ENCODE results near the gene KIFC3. TPM values are rescaled to one million over a fixed set of nuclear protein-coding genes. Genes with fewer than 3 reads are reported as not detected.

The KIFC3 gene
- total RNA-seq, 1 donor from 2014 or later: 36.8 TPM

- Histone ChIP-seq H3K27ac (no peak overlapping the region), H3K36me3 (no peaks in the 10 kb centered on the region), H3K27me3 (no peaks in the 10 kb centered on the region), H3K9me3 (no peaks in the 10 kb centered on the region), H3K4me1 (no peaks in the 10 kb centered on the region), H3K4me3 (no peak overlapping the region)
- no peak for DNase-seq (ENCODE audit: extremely low spot score in 2 of 2)
- TF ChIP-seq POLR2A (IDR thresholded peaks at IDR 0.05) (no peak), CTCF (IDR thresholded peaks at IDR 0.05) (no peak), POLR2AphosphoS5 (IDR thresholded peaks at IDR 0.05; ENCODE audit: insufficient read depth in 1 of 2, low read depth in 1 of 2) (no peak)
- intact Hi-C loops (cut with DNase I): loop anchor here (10.0 kb wide), 1 partner anchor 243 kb away; no protein-coding TSS in a partner anchor
Observed at GRCh38 chr16:57751539-57752202, 50.6 kb downstream of the KIFC3 start.

- intact Hi-C loops (cut with DNase I): loop anchor here (10.0 kb wide), 1 partner anchor 244 kb away; no protein-coding TSS in a partner anchor
- H3K4me1 ChIP-seq: no peaks in the 10 kb centered on the region
- H3K36me3 ChIP-seq: no peaks in the 10 kb centered on the region
- no peak overlapping the region for H3K27ac ChIP-seq
- TF ChIP-seq POLR2A (IDR thresholded peaks at IDR 0.05): no peak
- no peak for TF ChIP-seq POLR2AphosphoS5 (IDR thresholded peaks at IDR 0.05; ENCODE audit: insufficient read depth in 1 of 2, low read depth in 1 of 2)
- no peak for TF ChIP-seq CTCF (IDR thresholded peaks at IDR 0.05)
- no peaks in the 10 kb centered on the region for H3K9me3 ChIP-seq
- no peaks in the 10 kb centered on the region for H3K27me3 ChIP-seq
- no peak overlapping the region for H3K4me3 ChIP-seq
- DNase-seq (ENCODE audit: extremely low spot score in 2 of 2): no peak
Observed at GRCh38 chr16:57750796-57751538, 51.3 kb downstream of the KIFC3 start.

- DNase-seq (ENCODE audit: extremely low spot score in 2 of 2): no peak
- no peaks in the 10 kb centered on the region for H3K36me3 ChIP-seq
- intact Hi-C loops (cut with DNase I): loop anchor here (10.0 kb wide), 1 partner anchor 245 kb away; no protein-coding TSS in a partner anchor
- TF ChIP-seq CTCF (IDR thresholded peaks at IDR 0.05) (no peak), POLR2A (IDR thresholded peaks at IDR 0.05) (no peak), POLR2AphosphoS5 (IDR thresholded peaks at IDR 0.05; ENCODE audit: insufficient read depth in 1 of 2, low read depth in 1 of 2) (no peak)
- H3K4me1 ChIP-seq: no peaks in the 10 kb centered on the region
- no peaks in the 10 kb centered on the region for H3K27me3 ChIP-seq
- H3K9me3 ChIP-seq: no peaks in the 10 kb centered on the region
- no peak overlapping the region for H3K4me3 ChIP-seq
- H3K27ac ChIP-seq: no peak overlapping the region
Observed at GRCh38 chr16:57749856-57750452, 52.3 kb downstream of the KIFC3 start.

GRCh38 chr16:57749101-57749692 lies 53.1 kb downstream of the KIFC3 start:
- TF ChIP-seq CTCF (IDR thresholded peaks at IDR 0.05): no peak
- no peak for TF ChIP-seq POLR2A (IDR thresholded peaks at IDR 0.05)
- TF ChIP-seq POLR2AphosphoS5 (IDR thresholded peaks at IDR 0.05; ENCODE audit: insufficient read depth in 1 of 2, low read depth in 1 of 2): no peak
- intact Hi-C loops (cut with DNase I): no loop called here
- Histone ChIP-seq H3K27ac (no peak overlapping the region), H3K27me3 (no peaks in the 10 kb centered on the region), H3K4me3 (no peak overlapping the region), H3K9me3 (no peaks in the 10 kb centered on the region), H3K36me3 (peaks cover 0 to 2% of the 10 kb centered on the region in 2 donors), H3K4me1 (no peaks in the 10 kb centered on the region)
- DNase-seq (ENCODE audit: extremely low spot score in 2 of 2): no peak

Measured in vagina (tissue), 2 donors.